OCI-M1 (cell line): ENCODE measurements around the gene UNC45A.
A peak's percentile ranks its signal among the peaks of the same experiment; 100 is the strongest.
"Not testable (repeated sequence)": the region's sequence is repeated elsewhere in the genome, so short reads cannot be mapped to it uniquely, and the experiment has no call there.

Source experiments
- DNase-seq: peaks from one replicate; lab custom pipeline; 2025; lab: John Stamatoyannopoulos, UW

The UNC45A gene

GRCh38 chr15:90934949-90935751 is at the start of gene UNC45A:
TSS of gene UNC45A (plus strand) at chr15:90935285. CDS start at chr15:90935325, 40 bp downstream.
- peak; percentile 90 for DNase-seq

- DNase-seq: peak; percentile 84
Measured at GRCh38 chr15:90885432-90886290, 49.4 kb upstream of the UNC45A start.

GRCh38 chr15:90886291-90886614 is 48.8 kb upstream of the UNC45A start:
- no peak for DNase-seq

GRCh38 chr15:90887037-90887481 is 48.0 kb upstream of the UNC45A start:
- no peak for DNase-seq

- DNase-seq: no peak
Measured at GRCh38 chr15:90889313-90889730, 45.8 kb upstream of the UNC45A start.

- DNase-seq: no peak
Measured at GRCh38 chr15:90889736-90890456, 45.2 kb upstream of the UNC45A start.

- DNase-seq: no peak
Measured at GRCh38 chr15:90890839-90891238, 44.2 kb upstream of the UNC45A start.

GRCh38 chr15:90891346-90891949 is 43.6 kb upstream of the UNC45A start:
- DNase-seq: no peak

- DNase-seq: no peak
Measured at GRCh38 chr15:90892023-90892422, 43.1 kb upstream of the UNC45A start.

GRCh38 chr15:90892498-90893174 is 42.4 kb upstream of the UNC45A start:
- no peak for DNase-seq

GRCh38 chr15:90893175-90894090 is 41.7 kb upstream of the UNC45A start:
- peak; percentile 72 for DNase-seq

GRCh38 chr15:90895571-90896117 is 39.4 kb upstream of the UNC45A start:
- DNase-seq: peak; percentile 31

GRCh38 chr15:90897131-90897655 is 37.9 kb upstream of the UNC45A start:
- DNase-seq: not testable (repeated sequence)

GRCh38 chr15:90901175-90902039 is 33.7 kb upstream of the UNC45A start:
- peak; percentile 98 for DNase-seq

GRCh38 chr15:90902040-90902839 is 32.8 kb upstream of the UNC45A start:
- peak; percentile 90 for DNase-seq

- DNase-seq: peak; percentile 84
Measured at GRCh38 chr15:90902840-90903732, 32.0 kb upstream of the UNC45A start, which contains the start of gene MAN2A2. TSS of gene MAN2A2 (plus strand) at chr15:90903302. CDS start at chr15:90904208, 906 bp downstream.
